NT2/D1 (cell line): ENCODE measurements around the gene CREB5.

Experiments
- DNase-seq: peaks from one replicate; pipeline ENCODE4 v3.0.0-alpha.2; 2011; ENCODE audit warnings: low read depth, low spot score
- H3K27me3 ChIP-seq: 2 replicates; pipeline ENCODE4 v1.6.0; 2011; ENCODE audit warnings: mild to moderate bottlenecking; ENCODE audit not compliant: insufficient read length, insufficient read depth
- H3K36me3 ChIP-seq: 2 replicates; pipeline ENCODE4 v1.6.1; 2011; ENCODE audit warnings: mild to moderate bottlenecking, low read length, mixed read lengths; ENCODE audit not compliant: insufficient read depth, insufficient read length
- H3K4me1 ChIP-seq: 2 replicates; pipeline ENCODE4 v1.5.1; 2011; ENCODE audit not compliant: insufficient read depth, insufficient read length
- H3K4me3 ChIP-seq: 2 replicates; pipeline ENCODE4 v1.5.1; 2011; ENCODE audit warnings: low read depth; ENCODE audit not compliant: insufficient read length
- H3K9ac ChIP-seq: 2 replicates; pipeline ENCODE4 v1.6.0; 2011; ENCODE audit warnings: low read depth; ENCODE audit not compliant: insufficient read length
- H3K9me3 ChIP-seq: 2 replicates; pipeline ENCODE4 v1.5.1; 2011; ENCODE audit warnings: mild to moderate bottlenecking, low read length; ENCODE audit not compliant: insufficient read depth
- SUZ12 ChIP-seq: IDR thresholded peaks from 2 replicates; pipeline ENCODE4 v1.6.1; 2011; ENCODE audit not compliant: insufficient read length, insufficient read depth; ENCODE audit errors: extremely low read depth
- YY1 ChIP-seq: IDR thresholded peaks from 2 replicates; pipeline ENCODE4 v1.6.1; 2011; ENCODE audit not compliant: insufficient read length, insufficient read depth
- ZNF274 ChIP-seq: IDR thresholded peaks from 2 replicates; pipeline ENCODE4 v1.6.1; 2011; ENCODE audit warnings: mild to moderate bottlenecking, low read depth, low read length

Gene CREB5

GRCh38 chr7:28425496-28425895 is 13.2 kb downstream of the CREB5 start:
- Histone ChIP-seq H3K36me3 (no peaks in the 10 kb centered on the region), H3K4me3 (no peak overlapping the region), H3K27me3 (no peaks in the 10 kb centered on the region), H3K9ac (no peak overlapping the region), H3K4me1 (peaks cover 5% of the 10 kb centered on the region), H3K9me3 (no peaks in the 10 kb centered on the region)
- no peak for TF ChIP-seq SUZ12
- no peak for TF ChIP-seq ZNF274
- no peak for TF ChIP-seq YY1
- no peak for DNase-seq

DNA sequence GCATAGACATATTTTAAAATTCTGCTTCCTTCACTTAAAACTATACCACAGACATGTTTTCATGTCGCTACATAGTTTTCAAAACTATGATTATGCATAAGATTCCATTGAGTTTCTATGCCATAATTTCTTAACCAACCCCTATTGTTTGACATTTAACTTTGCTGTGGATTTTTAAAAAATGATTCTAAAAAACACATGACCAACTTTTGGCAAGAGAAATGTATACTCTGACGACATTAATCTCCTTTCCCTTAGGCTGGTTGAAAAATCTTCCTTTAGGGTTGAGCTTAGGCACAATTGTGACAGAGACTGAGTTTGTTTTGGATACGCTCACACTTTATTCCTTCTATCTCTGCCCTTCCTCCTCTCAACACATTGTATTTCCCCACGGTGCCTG is 14.9 kb downstream of the CREB5 start:
- no peak for DNase-seq
- no peaks in the 10 kb centered on the region for H3K36me3 ChIP-seq
- peaks cover 5% of the 10 kb centered on the region for H3K4me1 ChIP-seq
- no peak overlapping the region for H3K4me3 ChIP-seq
- H3K9me3 ChIP-seq = no peaks in the 10 kb centered on the region
- no peaks in the 10 kb centered on the region for H3K27me3 ChIP-seq
- no peak overlapping the region for H3K9ac ChIP-seq
- no peak for TF ChIP-seq YY1
- TF ChIP-seq ZNF274 = no peak
- TF ChIP-seq SUZ12 = no peak

DNA sequence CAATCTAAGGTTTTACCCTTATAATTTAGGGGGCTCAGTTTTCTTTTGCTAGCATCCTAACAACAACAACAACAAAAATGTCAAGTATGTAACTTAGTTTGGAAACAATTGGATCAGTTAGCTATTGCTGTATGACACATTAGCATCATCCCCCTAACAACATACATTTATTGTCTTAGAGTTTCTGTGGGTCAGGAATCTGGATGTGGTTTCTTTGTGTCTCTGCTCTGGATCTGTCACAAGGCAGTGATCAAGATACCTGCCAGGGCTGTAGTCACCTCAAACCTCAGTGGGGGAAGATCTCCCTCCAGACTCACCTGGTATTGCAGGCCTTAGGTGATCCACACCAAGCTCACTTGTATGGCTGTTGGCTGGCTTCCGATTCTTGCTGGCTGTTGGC is 18.3 kb downstream of the CREB5 start:
- peaks cover 5% of the 10 kb centered on the region for H3K4me1 ChIP-seq
- H3K36me3 ChIP-seq = no peaks in the 10 kb centered on the region
- no peak overlapping the region for H3K9ac ChIP-seq
- H3K27me3 ChIP-seq = no peaks in the 10 kb centered on the region
- H3K9me3 ChIP-seq = no peaks in the 10 kb centered on the region
- H3K4me3 ChIP-seq = no peak overlapping the region
- TF ChIP-seq ZNF274 (no peak), SUZ12 (no peak), YY1 (no peak)
- no peak for DNase-seq

GRCh38 chr7:28432105-28432504 is 19.8 kb downstream of the CREB5 start:
- H3K4me1 ChIP-seq = peaks cover 7% of the 10 kb centered on the region
- no peak overlapping the region for H3K9ac ChIP-seq
- H3K4me3 ChIP-seq = no peak overlapping the region
- H3K36me3 ChIP-seq = no peaks in the 10 kb centered on the region
- TF ChIP-seq ZNF274 = no peak
- TF ChIP-seq YY1 = no peak
- TF ChIP-seq SUZ12 = no peak
- no peaks in the 10 kb centered on the region for H3K9me3 ChIP-seq
- no peak for DNase-seq
- H3K27me3 ChIP-seq = no peaks in the 10 kb centered on the region

- no peak for TF ChIP-seq SUZ12
- no peak for TF ChIP-seq ZNF274
- no peak for TF ChIP-seq YY1
- no peaks in the 10 kb centered on the region for H3K9me3 ChIP-seq
- no peak for DNase-seq
- peaks cover 7% of the 10 kb centered on the region for H3K4me1 ChIP-seq
- H3K9ac ChIP-seq = no peak overlapping the region
- no peaks in the 10 kb centered on the region for H3K36me3 ChIP-seq
- no peaks in the 10 kb centered on the region for H3K27me3 ChIP-seq
- H3K4me3 ChIP-seq = no peak overlapping the region
These were observed 20.7 kb downstream of the CREB5 start for GRCh38 chr7:28433039-28433438.

- DNase-seq = peak; percentile 88
- no peaks in the 10 kb centered on the region for H3K27me3 ChIP-seq
- H3K9me3 ChIP-seq = no peaks in the 10 kb centered on the region
- H3K36me3 ChIP-seq = no peaks in the 10 kb centered on the region
- TF ChIP-seq ZNF274 (no peak), SUZ12 (no peak), YY1 (no peak)
- H3K4me1 ChIP-seq = peaks cover 7% of the 10 kb centered on the region
- H3K9ac ChIP-seq = no peak overlapping the region
- H3K4me3 ChIP-seq = no peak overlapping the region
These were observed 21.4 kb downstream of the CREB5 start for GRCh38 chr7:28433699-28434219.

- Histone ChIP-seq H3K9me3 (no peaks in the 10 kb centered on the region), H3K4me3 (no peak overlapping the region), H3K36me3 (no peaks in the 10 kb centered on the region), H3K9ac (no peak overlapping the region), H3K27me3 (no peaks in the 10 kb centered on the region), H3K4me1 (peaks cover 7% of the 10 kb centered on the region)
- no peak for TF ChIP-seq YY1
- no peak for TF ChIP-seq SUZ12
- no peak for TF ChIP-seq ZNF274
- no peak for DNase-seq
These were observed 22.2 kb downstream of the CREB5 start for GRCh38 chr7:28434510-28434909.

GRCh38 chr7:28435152-28435551 is 22.8 kb downstream of the CREB5 start:
- TF ChIP-seq SUZ12 = no peak
- TF ChIP-seq ZNF274 = no peak
- no peak for TF ChIP-seq YY1
- no peaks in the 10 kb centered on the region for H3K9me3 ChIP-seq
- peaks cover 2% of the 10 kb centered on the region for H3K4me1 ChIP-seq
- H3K9ac ChIP-seq = no peak overlapping the region
- no peaks in the 10 kb centered on the region for H3K36me3 ChIP-seq
- H3K4me3 ChIP-seq = no peak overlapping the region
- no peaks in the 10 kb centered on the region for H3K27me3 ChIP-seq
- DNase-seq = no peak
